SK-N-SH treated with all-trans-retinoic acid at 6 μM for 48 hours (cell line): ENCODE measurements around the gene CCDC88C.

Experiments
- ATAC-seq: fragments of 200-7000 bp; cut with Tn5 transposase; 3 replicates; pipeline ENCODE4 v1.9.1; 2020; ENCODE audit warnings: mild to moderate bottlenecking, moderate library complexity
- ARNTL ChIP-seq: fragments of 450-650 bp; formaldehyde crosslinking; IDR thresholded peaks from 2 replicates; pipeline ENCODE4 v1.5.0; 2020; ENCODE audit warnings: low read depth, mild to moderate bottlenecking, moderate library complexity, borderline replicate concordance
- BACH2 ChIP-seq: fragments of 250-450 bp; sonication (Bioruptor Pico); IDR thresholded peaks from 2 replicates; pipeline ENCODE4 v1.9.0; 2021; ENCODE audit warnings: mild to moderate bottlenecking, borderline replicate concordance
- CREB5 ChIP-seq: fragments of 250-450 bp; sonication (Bioruptor Pico); IDR thresholded peaks from 2 replicates; pipeline ENCODE4 v1.5.1; 2020; ENCODE audit warnings: low read depth, mild to moderate bottlenecking, moderate library complexity
- CSDC2 ChIP-seq: fragments of 250-450 bp; sonication (Bioruptor Pico); IDR thresholded peaks from 2 replicates; pipeline ENCODE4 v1.5.0; 2020; ENCODE audit warnings: mild to moderate bottlenecking, moderate library complexity
- CSRNP3 ChIP-seq: fragments of 250-450 bp; sonication (Bioruptor Pico); IDR thresholded peaks from 2 replicates; pipeline ENCODE4 v1.5.1; 2021; ENCODE audit warnings: mild to moderate bottlenecking, moderate library complexity
- ESRRG ChIP-seq: fragments of 250-450 bp; sonication (Bioruptor Pico); IDR thresholded peaks from 2 replicates; pipeline ENCODE4 v1.6.1; 2021; ENCODE audit warnings: mild to moderate bottlenecking
- GLIS3 ChIP-seq: fragments of 250-450 bp; sonication (Bioruptor Pico); IDR thresholded peaks from 2 replicates; pipeline ENCODE4 v1.5.0; 2020; ENCODE audit warnings: mild to moderate bottlenecking, moderate library complexity
- OSR1 ChIP-seq: fragments of 250-450 bp; sonication (Bioruptor Pico); IDR thresholded peaks from 2 replicates; pipeline ENCODE4 v1.8.0; 2022; ENCODE audit warnings: moderate library complexity, mild to moderate bottlenecking, inconsistent platforms
- PATZ1 ChIP-seq: fragments of 250-450 bp; sonication (Bioruptor Pico); IDR thresholded peaks from 2 replicates; pipeline ENCODE4 v1.8.0; 2020; ENCODE audit warnings: mild to moderate bottlenecking, moderate library complexity, borderline replicate concordance
- PPARA ChIP-seq: fragments of 250-450 bp; sonication (Bioruptor Pico); IDR thresholded peaks from 2 replicates; pipeline ENCODE4 v1.5.0; 2020; ENCODE audit warnings: mild to moderate bottlenecking, borderline replicate concordance
- RARB ChIP-seq: fragments of 250-450 bp; sonication (Bioruptor Pico); IDR thresholded peaks from 2 replicates; pipeline ENCODE4 v1.8.0; 2021; ENCODE audit warnings: mild to moderate bottlenecking, moderate library complexity
- SNAI2 ChIP-seq: fragments of 250-450 bp; sonication (Bioruptor Pico); IDR thresholded peaks from 2 replicates; pipeline ENCODE4 v1.5.0; 2020; ENCODE audit warnings: mild to moderate bottlenecking, moderate library complexity
- TCF4 ChIP-seq: fragments of 250-450 bp; sonication (Bioruptor Pico); IDR thresholded peaks from 2 replicates; pipeline ENCODE4 v1.8.0; 2021; ENCODE audit warnings: mild to moderate bottlenecking, moderate library complexity, borderline replicate concordance
- TOX ChIP-seq: fragments of 250-450 bp; sonication (Bioruptor Pico); IDR thresholded peaks from 2 replicates; pipeline ENCODE4 v1.8.0; 2021; ENCODE audit warnings: mild to moderate bottlenecking, moderate library complexity, borderline replicate concordance
- TSHZ2 ChIP-seq: fragments of 250-450 bp; sonication (Bioruptor Pico); IDR thresholded peaks from 2 replicates; pipeline ENCODE4 v1.5.0; 2020; ENCODE audit warnings: mild to moderate bottlenecking, moderate library complexity
- ZC3H10 ChIP-seq: fragments of 250-450 bp; sonication (Bioruptor Pico); IDR thresholded peaks from 2 replicates; pipeline ENCODE4 v1.5.1; 2021; ENCODE audit warnings: mild to moderate bottlenecking, moderate library complexity
- ZFP3 ChIP-seq: fragments of 250-450 bp; sonication (Bioruptor Pico); IDR thresholded peaks from 2 replicates; pipeline ENCODE4 v1.5.0; 2020; ENCODE audit warnings: mild to moderate bottlenecking, moderate library complexity
- ZFP30 ChIP-seq: fragments of 450-650 bp; formaldehyde crosslinking; IDR thresholded peaks from 2 replicates; pipeline ENCODE4 v1.5.0; 2022; ENCODE audit warnings: mild to moderate bottlenecking, moderate library complexity
- ZNF565 ChIP-seq: fragments of 450-650 bp; formaldehyde crosslinking; conservative IDR thresholded peaks from 2 replicates; pipeline ENCODE4 v1.5.0; 2020; ENCODE audit warnings: low read depth, mild to moderate bottlenecking, moderate library complexity
- ZNF8 ChIP-seq: fragments of 450-650 bp; formaldehyde crosslinking; IDR thresholded peaks from 2 replicates; pipeline ENCODE4 v1.5.0; 2020; ENCODE audit warnings: mild to moderate bottlenecking, moderate library complexity

Gene CCDC88C

GRCh38 chr14:91397965-91398591 lies 19.5 kb downstream of the CCDC88C start:
- no peak for TF ChIP-seq PPARA
- TF ChIP-seq PATZ1, result no peak
- TF ChIP-seq CREB5 (CRISPR knock-in tag), result no peak
- TF ChIP-seq ZC3H10 (CRISPR knock-in tag), result no peak
- no peak for TF ChIP-seq ARNTL
- ATAC-seq, result no peak

GRCh38 chr14:91396959-91397815 lies 20.4 kb downstream of the CCDC88C start:
- no peak for TF ChIP-seq ZFP30
- TF ChIP-seq TCF4, result no peak
- TF ChIP-seq BACH2 (CRISPR knock-in tag), result no peak
- no peak for TF ChIP-seq ESRRG (CRISPR knock-in tag)
- TF ChIP-seq SNAI2, result no peak
- no peak for TF ChIP-seq ZFP3 (CRISPR knock-in tag)
- TF ChIP-seq GLIS3, result no peak
- no peak for TF ChIP-seq OSR1
- no peak for TF ChIP-seq RARB (CRISPR knock-in tag)
- TF ChIP-seq CSRNP3 (CRISPR knock-in tag), result no peak
- TF ChIP-seq PATZ1, result no peak
- no peak for TF ChIP-seq CREB5 (CRISPR knock-in tag)
- no peak for TF ChIP-seq CSDC2 (CRISPR knock-in tag)
- no peak for ATAC-seq

GRCh38 chr14:91396013-91396660 lies 21.5 kb downstream of the CCDC88C start:
- ATAC-seq, result no peak
- TF ChIP-seq TOX (CRISPR knock-in tag) (no peak), ZNF8 (CRISPR knock-in tag) (no peak), ESRRG (CRISPR knock-in tag) (no peak), ZFP3 (CRISPR knock-in tag) (no peak), TCF4 (no peak), ZNF565 (CRISPR knock-in tag) (no peak), TSHZ2 (CRISPR knock-in tag) (no peak), CREB5 (CRISPR knock-in tag) (no peak)
- TF ChIP-seq, all 23 proteins: peak for 0
